ENCODE measurements around the gene DOK4.

- TF ChIP-seq, protein P1, sequence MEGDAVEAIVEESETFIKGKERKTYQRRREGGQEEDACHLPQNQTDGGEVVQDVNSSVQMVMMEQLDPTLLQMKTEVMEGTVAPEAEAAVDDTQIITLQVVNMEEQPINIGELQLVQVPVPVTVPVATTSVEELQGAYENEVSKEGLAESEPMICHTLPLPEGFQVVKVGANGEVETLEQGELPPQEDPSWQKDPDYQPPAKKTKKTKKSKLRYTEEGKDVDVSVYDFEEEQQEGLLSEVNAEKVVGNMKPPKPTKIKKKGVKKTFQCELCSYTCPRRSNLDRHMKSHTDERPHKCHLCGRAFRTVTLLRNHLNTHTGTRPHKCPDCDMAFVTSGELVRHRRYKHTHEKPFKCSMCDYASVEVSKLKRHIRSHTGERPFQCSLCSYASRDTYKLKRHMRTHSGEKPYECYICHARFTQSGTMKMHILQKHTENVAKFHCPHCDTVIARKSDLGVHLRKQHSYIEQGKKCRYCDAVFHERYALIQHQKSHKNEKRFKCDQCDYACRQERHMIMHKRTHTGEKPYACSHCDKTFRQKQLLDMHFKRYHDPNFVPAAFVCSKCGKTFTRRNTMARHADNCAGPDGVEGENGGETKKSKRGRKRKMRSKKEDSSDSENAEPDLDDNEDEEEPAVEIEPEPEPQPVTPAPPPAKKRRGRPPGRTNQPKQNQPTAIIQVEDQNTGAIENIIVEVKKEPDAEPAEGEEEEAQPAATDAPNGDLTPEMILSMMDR (IDR thresholded peaks at IDR 0.05; ENCODE audit: low read depth, low read length) = no peak
- TF ChIP-seq MYC (IDR thresholded peaks at IDR 0.05; ENCODE audit: low read depth, low read length) (no peak), POLR2A (IDR thresholded peaks at IDR 0.05; ENCODE audit: extremely low read depth, insufficient read length) (no peak)
Measured at GRCh38 chr16:57471209-57471608, 15.1 kb downstream of the DOK4 start.

Measured in NB4 (cell line).